Measurements from ENCODE around the gene PREX1. TPM values are rescaled to one million over a fixed set of nuclear protein-coding genes. Genes with fewer than 3 reads are reported as not detected.
"Not testable (repeated sequence)": the region's sequence is repeated elsewhere in the genome, so short reads cannot be mapped to it uniquely, and the experiment has no call there.

PREX1 gene
- total RNA-seq, 1 experiment from 2014 or later = 20.0 TPM

- H3K4me3 ChIP-seq (ENCODE audit: low read depth in 2 of 2, low read length in 2 of 2) = no peak overlapping the region
- ChIA-PET CTCF (no interaction called here), POLR2A (no interaction called here)
- intact Hi-C loops (cut with micrococcal nuclease; ENCODE audit: unreplicated experiment) = no loop called here
- H3K36me3 ChIP-seq (ENCODE audit: control insufficient read depth, insufficient read depth, low read length) = no peaks in the 10 kb centered on the region
- ATAC-seq (no peak), DNase-seq (ENCODE audit: low read depth, low spot score) (no peak)
- no peaks in the 10 kb centered on the region for H3K4me1 ChIP-seq (ENCODE audit: control insufficient read depth, insufficient read depth, low read length)
- H3K27me3 ChIP-seq (ENCODE audit: control insufficient read depth, insufficient read depth, low read length) = no peaks in the 10 kb centered on the region
- BruUV-seq (replicated peaks) = no TSS peak
- no peak overlapping the region for H3K27ac ChIP-seq (ENCODE audit: low read length)
- in situ Hi-C loops (cut with HindIII; ENCODE audit: low pct_unique_long_range_greater_than_20kb, low sequenced_read_pairs) = no loop called here
- H3K9me3 ChIP-seq (ENCODE audit: control insufficient read depth, insufficient read depth, low read depth, low read length) = peaks cover 5% of the 10 kb centered on the region; the same call in 1 of the 2 replicates
- TF ChIP-seq SIN3A (IDR thresholded peaks at IDR 0.05; ENCODE audit: borderline replicate concordance, insufficient read depth, low read depth, low read length) = no peak
- TF ChIP-seq, protein P1, sequence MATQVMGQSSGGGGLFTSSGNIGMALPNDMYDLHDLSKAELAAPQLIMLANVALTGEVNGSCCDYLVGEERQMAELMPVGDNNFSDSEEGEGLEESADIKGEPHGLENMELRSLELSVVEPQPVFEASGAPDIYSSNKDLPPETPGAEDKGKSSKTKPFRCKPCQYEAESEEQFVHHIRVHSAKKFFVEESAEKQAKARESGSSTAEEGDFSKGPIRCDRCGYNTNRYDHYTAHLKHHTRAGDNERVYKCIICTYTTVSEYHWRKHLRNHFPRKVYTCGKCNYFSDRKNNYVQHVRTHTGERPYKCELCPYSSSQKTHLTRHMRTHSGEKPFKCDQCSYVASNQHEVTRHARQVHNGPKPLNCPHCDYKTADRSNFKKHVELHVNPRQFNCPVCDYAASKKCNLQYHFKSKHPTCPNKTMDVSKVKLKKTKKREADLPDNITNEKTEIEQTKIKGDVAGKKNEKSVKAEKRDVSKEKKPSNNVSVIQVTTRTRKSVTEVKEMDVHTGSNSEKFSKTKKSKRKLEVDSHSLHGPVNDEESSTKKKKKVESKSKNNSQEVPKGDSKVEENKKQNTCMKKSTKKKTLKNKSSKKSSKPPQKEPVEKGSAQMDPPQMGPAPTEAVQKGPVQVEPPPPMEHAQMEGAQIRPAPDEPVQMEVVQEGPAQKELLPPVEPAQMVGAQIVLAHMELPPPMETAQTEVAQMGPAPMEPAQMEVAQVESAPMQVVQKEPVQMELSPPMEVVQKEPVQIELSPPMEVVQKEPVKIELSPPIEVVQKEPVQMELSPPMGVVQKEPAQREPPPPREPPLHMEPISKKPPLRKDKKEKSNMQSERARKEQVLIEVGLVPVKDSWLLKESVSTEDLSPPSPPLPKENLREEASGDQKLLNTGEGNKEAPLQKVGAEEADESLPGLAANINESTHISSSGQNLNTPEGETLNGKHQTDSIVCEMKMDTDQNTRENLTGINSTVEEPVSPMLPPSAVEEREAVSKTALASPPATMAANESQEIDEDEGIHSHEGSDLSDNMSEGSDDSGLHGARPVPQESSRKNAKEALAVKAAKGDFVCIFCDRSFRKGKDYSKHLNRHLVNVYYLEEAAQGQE (IDR thresholded peaks at IDR 0.05; ENCODE audit: insufficient read depth in 1 of 2, low read depth in 2 of 2, low read length in 1 of 2) = no peak
- no peak for TF ChIP-seq POLR2AphosphoS5 (IDR thresholded peaks at IDR 0.05; ENCODE audit: low read depth, low read length)
- TF ChIP-seq, protein P2, sequence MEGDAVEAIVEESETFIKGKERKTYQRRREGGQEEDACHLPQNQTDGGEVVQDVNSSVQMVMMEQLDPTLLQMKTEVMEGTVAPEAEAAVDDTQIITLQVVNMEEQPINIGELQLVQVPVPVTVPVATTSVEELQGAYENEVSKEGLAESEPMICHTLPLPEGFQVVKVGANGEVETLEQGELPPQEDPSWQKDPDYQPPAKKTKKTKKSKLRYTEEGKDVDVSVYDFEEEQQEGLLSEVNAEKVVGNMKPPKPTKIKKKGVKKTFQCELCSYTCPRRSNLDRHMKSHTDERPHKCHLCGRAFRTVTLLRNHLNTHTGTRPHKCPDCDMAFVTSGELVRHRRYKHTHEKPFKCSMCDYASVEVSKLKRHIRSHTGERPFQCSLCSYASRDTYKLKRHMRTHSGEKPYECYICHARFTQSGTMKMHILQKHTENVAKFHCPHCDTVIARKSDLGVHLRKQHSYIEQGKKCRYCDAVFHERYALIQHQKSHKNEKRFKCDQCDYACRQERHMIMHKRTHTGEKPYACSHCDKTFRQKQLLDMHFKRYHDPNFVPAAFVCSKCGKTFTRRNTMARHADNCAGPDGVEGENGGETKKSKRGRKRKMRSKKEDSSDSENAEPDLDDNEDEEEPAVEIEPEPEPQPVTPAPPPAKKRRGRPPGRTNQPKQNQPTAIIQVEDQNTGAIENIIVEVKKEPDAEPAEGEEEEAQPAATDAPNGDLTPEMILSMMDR (IDR thresholded peaks at IDR 0.05) = no peak
- TF ChIP-seq TCF7L2 (IDR thresholded peaks at IDR 0.05; ENCODE audit: low read depth, low read length) = no peak
These were observed 51.5 kb downstream of the PREX1 start for GRCh38 chr20:48776306-48776705.

- ATAC-seq; intact Hi-C loops (cut with micrococcal nuclease; ENCODE audit: unreplicated experiment); BruUV-seq (replicated peaks); H3K36me3 ChIP-seq (ENCODE audit: control insufficient read depth, insufficient read depth, low read length); in situ Hi-C loops (cut with HindIII; ENCODE audit: low pct_unique_long_range_greater_than_20kb, low sequenced_read_pairs); H3K27me3 ChIP-seq (ENCODE audit: control insufficient read depth, insufficient read depth, low read length); POLR2A ChIA-PET; DNase-seq (ENCODE audit: low read depth, low spot score); H3K27ac ChIP-seq (ENCODE audit: low read length); H3K9me3 ChIP-seq (ENCODE audit: control insufficient read depth, insufficient read depth, low read depth, low read length); H3K4me1 ChIP-seq (ENCODE audit: control insufficient read depth, insufficient read depth, low read length); H3K4me3 ChIP-seq (ENCODE audit: low read depth in 2 of 2, low read length in 2 of 2); CTCF ChIA-PET: not testable (repeated sequence)
These were observed 52.3 kb downstream of the PREX1 start for GRCh38 chr20:48775545-48775944.

GRCh38 chr20:48774696-48775095 lies 53.1 kb downstream of the PREX1 start:
- POLR2A ChIA-PET = no interaction called here

More at GRCh38 chr20:48774696-48775095, 53.1 kb downstream of the PREX1 start:
- TF ChIP-seq POLR2AphosphoS5 (IDR thresholded peaks at IDR 0.05; ENCODE audit: low read depth, low read length) = no peak
- no peak for TF ChIP-seq SIN3A (IDR thresholded peaks at IDR 0.05; ENCODE audit: borderline replicate concordance, insufficient read depth, low read depth, low read length)
- TF ChIP-seq, protein P1 (IDR thresholded peaks at IDR 0.05; ENCODE audit: insufficient read depth in 1 of 2, low read depth in 2 of 2, low read length in 1 of 2) = no peak
- TF ChIP-seq, protein P2 (IDR thresholded peaks at IDR 0.05) = no peak
- no peak for TF ChIP-seq TCF7L2 (IDR thresholded peaks at IDR 0.05; ENCODE audit: low read depth, low read length)
- H3K4me3 ChIP-seq (ENCODE audit: low read depth in 2 of 2, low read length in 2 of 2) = no peak overlapping the region
- no TSS peak for BruUV-seq (replicated peaks)
- ATAC-seq (no peak), DNase-seq (ENCODE audit: low read depth, low spot score) (no peak)
- intact Hi-C loops (cut with micrococcal nuclease; ENCODE audit: unreplicated experiment) = no loop called here
- no peaks in the 10 kb centered on the region for H3K27me3 ChIP-seq (ENCODE audit: control insufficient read depth, insufficient read depth, low read length)
- H3K36me3 ChIP-seq (ENCODE audit: control insufficient read depth, insufficient read depth, low read length) = no peaks in the 10 kb centered on the region
- CTCF ChIA-PET = no interaction called here
- H3K4me1 ChIP-seq (ENCODE audit: control insufficient read depth, insufficient read depth, low read length) = peaks cover 3% of the 10 kb centered on the region; the same call in 1 of the 2 replicates
- H3K27ac ChIP-seq (ENCODE audit: low read length) = no peak overlapping the region
- H3K9me3 ChIP-seq (ENCODE audit: control insufficient read depth, insufficient read depth, low read depth, low read length) = peaks cover 4% of the 10 kb centered on the region; the same call in 1 of the 2 replicates
- in situ Hi-C loops (cut with HindIII; ENCODE audit: low pct_unique_long_range_greater_than_20kb, low sequenced_read_pairs) = no loop called here

Data from Panc1 (cell line).